HK-2 (cell line): ENCODE data around the gene NECAB3.

Experiments
- DNase-seq: peaks from one replicate; pipeline ENCODE4 v3.0.0-alpha.2; 2018; ENCODE audit not compliant: unreplicated experiment

NECAB3 gene

DNA sequence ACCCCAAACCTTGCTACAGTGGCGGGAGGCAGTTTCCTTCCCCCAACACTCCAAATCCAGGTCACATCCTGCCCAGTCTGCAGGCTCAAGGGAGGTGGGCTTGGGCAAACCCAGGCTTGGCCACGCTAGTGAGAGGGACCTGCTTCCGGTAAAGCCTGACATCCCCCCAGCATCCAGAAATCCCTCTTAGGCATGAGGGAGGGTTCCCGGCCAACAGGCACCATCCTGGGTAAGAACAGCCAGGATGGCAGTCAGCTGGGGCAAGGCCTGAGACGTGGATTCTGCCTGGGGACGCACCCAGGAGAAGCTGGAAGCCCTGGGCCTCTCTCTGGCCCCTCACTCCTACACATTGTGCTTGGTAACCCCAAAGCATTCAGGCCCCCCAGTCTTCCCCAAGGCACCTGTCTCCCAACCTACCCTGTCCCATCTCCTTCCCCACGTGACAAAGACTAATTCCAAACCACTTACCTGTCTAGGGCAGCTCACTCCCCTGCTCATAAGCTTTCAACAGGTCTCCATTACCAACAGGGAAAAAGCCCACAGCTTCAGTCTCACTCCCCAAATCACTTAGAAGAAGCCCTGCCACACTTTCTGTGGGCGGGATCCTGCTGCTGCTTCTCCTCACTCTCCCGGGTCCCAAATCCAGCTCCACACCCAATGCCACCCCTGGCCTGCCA lies 10.0 kb downstream of the NECAB3 start:
- no peak for DNase-seq

DNA sequence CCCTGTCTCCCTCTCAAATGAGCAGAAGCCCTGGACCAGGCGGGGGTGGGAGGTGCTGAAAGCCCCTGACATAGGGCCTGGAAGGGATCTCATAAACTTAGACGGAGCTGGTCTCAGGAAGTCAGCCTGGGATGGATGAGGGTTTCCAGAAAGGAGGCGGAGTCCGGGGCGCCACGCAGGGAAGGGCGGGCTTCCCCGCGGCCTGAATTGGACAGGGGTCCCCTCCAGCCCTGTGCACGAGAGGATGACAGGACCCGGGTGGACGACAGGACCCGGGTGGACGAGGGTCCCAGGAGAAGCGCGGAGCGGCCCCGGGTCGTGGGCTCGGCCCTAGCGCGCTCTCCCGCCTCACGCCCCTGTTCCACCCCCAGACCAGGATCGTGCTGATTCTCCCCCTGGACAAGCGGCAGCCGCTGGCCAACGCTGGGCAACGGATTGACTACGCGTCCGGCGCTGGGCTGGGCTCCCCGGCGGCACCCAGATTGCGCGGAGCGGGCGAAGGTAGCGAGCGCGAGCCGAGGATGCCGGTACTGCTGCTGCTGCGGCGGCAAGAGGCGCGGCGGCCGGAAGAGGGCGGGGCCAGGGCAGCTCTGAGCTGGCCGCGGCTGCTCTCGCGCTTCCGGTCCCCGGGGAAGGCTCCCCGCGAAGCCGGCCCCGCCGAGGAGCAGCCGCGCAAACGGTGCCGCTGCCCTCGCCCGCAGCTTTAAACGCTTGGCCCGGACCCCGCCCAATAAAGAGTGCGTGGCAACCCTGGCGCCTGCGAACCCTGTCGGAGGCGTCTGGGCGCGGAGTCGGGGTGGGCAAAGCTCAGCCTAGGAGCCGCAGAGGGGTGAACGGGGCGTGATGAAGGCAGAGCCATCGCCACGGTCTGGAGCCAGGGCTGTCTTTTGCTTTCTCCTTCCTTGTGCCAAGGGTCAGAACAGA lies 10.8 kb downstream of the NECAB3 start:
- peak; percentile 86 for DNase-seq

DNA sequence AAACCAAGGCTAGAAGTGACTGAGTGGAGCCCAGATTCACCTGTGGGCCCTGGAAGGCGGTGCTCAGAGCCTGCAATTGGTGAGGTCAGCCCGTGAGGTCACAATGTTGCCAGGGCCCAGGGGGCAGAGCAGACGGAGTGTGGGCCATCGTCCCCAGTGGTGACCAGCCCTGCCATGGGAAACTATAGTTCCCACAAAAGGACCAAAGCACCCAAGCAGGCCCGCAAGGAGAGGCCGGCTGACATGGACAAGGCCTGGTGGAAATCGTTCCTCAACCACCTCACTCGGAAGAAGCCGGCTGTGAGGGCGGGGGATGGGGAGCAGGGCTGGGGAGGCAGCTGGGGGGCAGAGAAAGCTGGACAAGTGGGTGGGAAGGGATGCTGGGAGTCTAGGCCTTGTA lies 12.1 kb downstream of the NECAB3 start, which contains the start of gene C20orf144:
TSS of gene C20orf144 (plus strand) at position 156 of the 400 bp plus-strand sequence. CDS start at position 175, 19 bp downstream.
- DNase-seq = no peak

DNA sequence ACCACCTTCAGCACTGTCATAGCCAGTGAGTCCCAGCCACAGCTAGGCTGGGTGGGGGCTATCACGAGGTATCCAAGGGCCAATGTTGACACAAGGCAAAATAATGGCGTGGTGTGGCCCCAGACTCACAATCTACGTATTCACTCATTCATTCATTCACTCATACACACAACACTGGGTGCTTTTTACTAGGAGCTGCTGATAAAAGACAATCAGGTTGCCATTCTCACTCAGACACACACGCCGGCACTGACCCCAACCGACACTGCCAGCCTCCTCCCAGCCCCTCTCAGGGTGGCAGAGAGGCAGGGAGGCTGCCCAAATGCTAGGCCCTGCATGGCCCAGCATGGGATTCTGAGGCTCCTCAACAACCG lies 13.6 kb downstream of the NECAB3 start:
- DNase-seq = no peak

DNA sequence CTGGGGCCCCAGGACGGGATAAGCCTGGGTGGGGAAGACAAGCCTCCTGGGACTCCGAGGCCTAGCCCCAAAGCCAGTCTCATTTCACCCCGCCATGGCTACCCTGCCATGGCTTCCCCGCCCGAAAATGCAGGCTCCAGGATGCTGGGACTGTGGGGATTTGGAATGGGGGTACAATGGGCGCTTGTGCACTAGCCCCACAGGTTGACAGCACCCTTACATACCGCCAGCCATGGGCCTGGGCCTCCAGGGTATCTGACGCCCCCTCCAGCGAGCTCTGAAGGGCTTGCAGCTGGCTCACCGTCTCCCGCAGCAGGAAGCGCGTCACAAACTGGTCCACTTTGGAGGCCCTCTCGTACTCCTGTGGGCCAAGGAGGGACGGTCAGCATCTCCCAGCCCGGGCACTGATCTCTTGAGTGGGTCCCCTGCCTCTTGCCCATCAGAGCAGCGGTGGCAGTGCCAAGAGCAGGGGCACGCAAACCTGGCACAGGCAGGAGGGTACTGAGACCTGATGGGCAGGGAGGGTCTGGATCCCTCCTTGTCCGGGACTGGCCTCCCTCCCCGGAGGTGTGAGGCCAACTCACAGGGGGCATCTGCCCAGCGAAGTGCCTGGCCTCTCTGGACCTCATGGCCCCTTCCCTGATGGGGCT lies 14.1 kb downstream of the NECAB3 start:
- DNase-seq = no peak

DNA sequence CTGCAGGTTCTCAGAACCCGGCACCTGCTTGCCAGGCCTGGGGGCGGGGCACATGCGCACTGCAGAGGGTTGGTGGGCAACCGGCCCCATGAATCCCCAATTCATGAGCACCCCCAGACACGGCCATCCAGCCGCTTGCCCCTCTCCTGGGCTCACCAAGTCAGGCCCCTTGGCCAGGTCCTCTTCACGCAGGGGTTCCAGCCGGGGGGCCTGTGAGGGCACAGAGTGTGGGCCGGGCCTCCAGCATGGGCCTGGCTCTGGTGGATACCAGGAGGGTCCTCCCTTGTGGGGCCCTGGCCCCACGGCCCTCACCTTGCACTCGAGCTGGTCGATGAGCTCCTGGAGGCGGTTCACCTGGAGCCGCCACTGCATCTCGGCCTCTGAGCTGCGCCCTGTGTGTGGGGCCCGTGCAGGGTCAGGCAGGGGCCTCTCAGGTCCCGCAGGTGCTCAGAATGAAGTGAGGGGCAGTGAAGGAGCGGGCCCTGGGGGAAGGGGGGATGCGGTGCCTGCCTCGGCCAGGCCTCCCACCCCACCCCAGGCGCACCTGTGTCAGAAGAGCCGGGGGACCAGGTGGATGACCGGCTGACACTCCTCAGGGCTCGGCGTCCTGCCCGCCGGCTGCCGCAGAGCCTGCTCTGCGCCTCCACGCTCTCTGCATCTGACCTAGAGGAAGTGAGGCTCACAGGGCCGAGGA lies 14.7 kb downstream of the NECAB3 start:
- no peak for DNase-seq

DNA sequence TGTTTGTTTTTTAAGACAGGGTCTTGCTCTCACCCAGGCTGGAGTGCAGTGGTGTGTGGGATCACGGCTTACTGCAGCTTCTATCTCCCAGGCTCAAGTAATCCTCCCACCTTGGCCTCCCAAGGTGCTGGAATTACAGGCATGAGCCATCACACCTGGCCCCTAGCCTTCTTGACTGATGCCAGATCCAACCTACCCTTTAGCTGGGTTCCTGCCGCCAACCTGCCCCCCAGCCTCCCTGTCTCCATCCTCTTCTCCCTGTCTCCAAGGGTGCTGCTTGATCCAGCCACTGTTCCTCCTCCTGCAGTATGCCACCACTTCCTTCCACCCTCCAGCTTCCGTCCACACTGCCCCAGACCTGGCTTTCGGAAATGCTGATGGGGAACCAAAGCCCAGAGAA lies 15.3 kb downstream of the NECAB3 start:
- DNase-seq = no peak

DNA sequence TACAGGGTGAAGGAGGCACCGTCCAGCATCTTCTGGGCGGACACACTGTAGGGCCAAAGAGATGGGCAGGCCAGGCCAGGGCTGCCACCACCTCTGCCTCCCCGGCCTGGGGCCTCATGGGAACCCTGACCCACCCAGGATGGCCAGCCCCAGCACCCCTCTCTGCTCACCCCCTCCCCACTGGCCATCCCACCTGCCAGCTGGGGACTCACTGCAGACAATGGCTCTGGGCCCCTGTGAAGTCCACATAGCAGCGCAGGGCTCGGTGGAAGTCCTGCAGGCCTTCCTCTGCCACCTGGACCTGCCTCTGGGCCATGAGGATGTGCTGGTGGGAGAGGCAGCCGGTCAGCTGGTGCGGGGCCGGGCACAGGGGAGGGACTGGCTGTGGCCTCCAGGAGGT lies 15.7 kb downstream of the NECAB3 start:
- no peak for DNase-seq

DNA sequence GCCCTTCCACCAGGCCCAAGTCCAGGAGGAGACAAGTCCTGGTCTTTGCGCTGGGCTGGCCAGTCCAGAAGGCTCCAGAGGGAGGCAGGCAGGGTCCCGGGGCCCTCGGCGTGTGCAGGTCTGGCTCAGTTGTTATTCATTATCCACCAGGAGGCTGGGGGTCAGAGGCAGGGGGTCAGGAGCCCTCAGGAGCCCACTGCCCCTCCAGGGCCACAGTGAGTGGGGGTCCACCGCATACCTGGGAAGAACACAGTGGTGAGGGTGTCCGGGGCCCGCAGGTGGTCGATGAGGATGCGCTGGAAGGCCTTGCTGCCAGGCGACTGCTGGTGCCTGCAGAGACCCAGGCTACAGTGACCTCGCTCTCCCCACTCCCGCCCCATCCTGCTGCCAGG lies 16.5 kb downstream of the NECAB3 start:
- DNase-seq = no peak

DNA sequence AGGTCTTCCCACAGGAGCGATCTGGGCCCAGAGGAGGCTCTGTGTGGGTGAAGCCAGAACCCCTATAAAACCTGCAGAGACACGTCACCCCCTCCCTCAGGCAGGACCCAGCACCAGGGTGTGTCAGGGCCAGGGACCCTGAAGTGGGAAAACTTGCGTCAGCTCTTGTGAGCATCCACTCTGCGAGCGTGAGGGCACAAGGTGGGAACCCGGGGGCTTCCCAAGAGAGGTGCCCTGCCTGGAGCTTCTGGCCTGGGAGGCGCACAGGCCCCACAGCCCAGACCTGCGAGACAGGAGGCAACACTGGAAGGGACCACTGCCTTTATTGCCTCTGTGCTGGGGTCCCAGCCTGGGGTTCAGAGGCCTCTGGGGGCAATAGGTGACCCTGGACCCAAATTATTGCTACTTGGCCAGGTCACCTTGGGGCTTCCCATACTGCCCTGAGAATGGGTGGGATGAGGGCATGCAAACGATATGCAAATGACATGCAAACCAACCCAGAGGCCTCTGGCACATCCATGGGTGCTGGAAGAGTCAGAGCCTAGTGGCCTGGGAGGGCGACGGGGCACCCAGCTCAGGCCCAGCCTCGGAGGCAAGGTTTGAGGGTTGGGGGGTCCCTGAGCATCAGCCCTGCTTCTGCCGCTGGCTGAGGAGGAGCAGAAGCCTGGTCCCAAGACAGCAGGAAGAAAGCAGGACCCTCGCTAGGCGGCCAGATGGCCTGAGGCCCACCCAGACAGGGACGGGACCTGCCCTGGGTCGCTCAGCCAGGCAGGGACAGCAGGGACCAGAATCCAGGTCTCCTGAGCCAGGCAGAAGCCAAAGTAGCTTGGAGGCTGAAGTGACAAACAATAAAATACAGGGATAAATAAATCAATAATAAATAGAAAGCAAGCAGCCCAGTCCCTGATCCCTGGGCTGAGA lies 17.2 kb downstream of the NECAB3 start:
- DNase-seq = no peak

DNA sequence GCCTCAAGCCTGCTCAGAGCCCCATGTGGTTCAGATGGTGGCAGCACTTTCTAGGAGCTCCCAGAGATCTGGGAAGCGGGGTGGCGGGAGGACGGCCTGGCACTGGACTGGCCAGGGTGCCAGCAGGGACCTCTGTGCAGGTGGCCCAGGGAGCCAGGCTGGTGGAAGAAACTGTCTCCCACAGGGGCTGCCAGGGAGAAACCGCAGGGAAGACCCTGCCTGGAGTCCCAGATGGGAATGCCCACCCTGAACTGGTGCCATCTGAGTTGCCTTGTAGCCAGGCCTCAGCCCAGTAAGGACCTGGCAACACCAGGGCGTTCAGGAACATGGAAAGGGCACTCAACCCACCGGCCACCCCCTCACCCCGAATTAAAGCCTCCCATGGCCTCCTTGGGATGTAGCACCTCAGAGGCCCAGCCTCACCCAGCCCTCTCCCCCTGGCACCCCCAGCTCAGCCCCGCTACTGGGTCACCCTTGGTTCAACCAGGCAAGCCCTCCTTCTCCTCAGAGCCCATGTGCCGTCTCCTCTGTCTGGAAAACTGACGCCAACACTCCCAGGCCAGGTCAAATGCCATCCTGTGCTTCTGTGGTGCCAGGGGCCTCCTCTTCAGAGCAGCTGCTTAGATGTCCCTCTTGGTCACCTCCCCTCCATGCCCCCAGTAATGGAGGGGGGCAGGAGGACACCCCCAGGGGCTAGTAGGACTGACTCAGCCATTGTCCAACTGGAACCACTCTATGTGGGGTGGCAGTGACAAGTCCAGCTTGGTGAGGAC lies 18.0 kb downstream of the NECAB3 start:
- no peak for DNase-seq

DNA sequence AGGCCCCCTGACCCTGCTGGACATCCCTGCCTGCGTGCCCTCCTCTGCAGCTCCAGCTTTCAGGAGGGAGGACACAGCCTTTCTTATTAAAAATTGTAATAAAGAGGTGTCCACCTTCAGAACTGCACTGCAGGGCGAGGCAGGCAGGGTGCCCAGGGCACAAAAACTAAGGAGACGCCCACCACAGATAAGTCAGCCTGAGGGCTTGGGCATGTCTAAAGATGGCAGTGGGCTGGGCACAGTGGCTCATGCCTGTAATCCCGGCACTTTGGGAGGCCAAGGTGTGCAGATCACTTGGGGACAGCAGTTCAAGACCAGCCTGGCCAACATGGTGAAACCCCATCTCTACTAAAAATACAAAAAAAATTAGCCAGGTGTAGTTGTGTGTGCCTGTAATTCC lies 19.1 kb downstream of the NECAB3 start:
- DNase-seq = no peak

DNA sequence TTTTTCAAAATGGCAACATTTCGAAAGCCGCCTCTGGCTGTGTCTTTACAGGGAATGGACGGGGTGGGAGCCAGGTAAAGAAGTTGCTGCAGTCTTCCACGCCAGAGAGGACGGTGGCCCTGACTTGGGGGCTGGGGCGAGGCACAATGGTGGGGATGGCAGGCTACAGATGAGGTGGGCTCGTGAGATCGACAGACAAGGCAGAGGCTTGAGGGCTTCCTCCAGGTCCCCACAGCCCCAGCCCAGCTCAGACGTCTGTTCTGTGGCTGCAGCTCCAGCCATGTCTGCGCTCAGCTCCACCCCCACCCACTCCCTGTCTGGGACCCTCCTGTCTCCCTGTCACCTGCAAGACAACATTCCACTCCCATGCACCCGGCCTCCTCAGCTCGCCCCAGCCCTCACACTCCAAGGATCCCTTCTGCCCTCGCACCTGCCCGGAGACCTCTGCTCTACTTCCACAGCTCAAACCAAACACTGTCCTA lies 19.5 kb downstream of the NECAB3 start:
- no peak for DNase-seq

DNA sequence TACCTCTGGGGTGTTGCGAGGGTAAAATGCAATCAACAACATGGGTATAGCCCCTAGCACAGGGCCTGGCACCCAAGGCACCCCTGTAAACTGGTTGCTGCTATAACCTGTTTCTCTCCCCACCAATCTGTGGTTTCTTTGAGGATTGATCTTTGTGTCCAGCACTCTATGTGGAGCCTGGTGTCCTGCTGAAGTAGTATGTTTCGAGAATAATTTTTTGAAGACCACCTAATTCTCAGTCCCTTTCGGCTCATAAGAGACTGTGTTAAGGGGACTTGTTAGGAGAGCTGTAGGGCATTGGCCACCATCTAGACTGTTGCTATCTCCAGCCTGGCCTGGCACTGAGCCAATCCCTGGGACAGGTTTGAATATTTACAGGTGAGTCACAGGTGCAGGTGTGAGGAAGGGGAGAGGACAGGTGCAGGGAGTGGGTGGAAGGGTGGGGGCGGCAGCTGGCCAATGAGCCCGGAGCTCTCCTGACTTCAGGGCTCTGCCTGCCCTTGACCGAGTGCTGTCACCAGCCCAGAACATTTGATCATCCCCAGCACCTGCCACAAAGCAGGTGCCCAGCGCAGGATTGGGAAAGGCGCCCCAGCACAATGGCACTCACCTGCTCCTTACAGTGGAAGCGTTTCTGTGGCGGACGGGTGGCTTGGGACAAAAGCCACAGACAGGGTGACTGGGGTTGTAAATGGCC lies 20.2 kb downstream of the NECAB3 start:
- no peak for DNase-seq

DNA sequence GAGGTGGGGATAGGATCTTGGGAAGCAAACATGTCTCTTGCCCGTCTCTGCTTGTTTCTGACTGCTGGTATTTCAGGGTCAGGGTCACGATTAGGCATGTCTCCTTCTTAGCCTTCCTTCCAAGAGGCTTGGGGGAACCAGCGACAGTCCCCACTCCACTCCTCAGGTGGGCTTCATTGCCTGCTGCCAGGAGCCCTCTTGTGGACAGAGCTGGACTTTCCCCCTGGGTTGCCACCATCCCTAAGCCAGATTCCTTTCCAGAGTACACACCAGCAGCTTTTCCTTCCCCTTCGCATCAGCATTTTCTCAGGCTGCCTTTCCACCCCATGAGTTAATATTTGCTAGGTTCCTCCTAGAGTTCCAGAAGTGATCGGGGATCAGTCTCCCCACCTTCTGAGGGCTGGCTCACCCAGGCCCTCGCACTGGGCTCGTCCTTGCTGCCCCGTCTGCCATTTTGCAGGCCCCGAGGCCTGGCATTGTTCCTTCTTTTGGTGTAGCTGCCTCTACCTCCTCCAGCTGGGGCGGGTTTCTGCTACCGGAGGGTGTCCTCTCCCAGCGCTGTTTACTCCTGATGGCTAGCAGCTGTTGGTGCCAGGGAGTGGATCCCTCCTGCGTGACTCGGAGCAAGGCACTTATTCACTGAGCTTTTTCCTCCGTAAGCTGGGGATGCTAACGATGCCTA lies 20.9 kb downstream of the NECAB3 start:
- peak; percentile 81 for DNase-seq

DNA sequence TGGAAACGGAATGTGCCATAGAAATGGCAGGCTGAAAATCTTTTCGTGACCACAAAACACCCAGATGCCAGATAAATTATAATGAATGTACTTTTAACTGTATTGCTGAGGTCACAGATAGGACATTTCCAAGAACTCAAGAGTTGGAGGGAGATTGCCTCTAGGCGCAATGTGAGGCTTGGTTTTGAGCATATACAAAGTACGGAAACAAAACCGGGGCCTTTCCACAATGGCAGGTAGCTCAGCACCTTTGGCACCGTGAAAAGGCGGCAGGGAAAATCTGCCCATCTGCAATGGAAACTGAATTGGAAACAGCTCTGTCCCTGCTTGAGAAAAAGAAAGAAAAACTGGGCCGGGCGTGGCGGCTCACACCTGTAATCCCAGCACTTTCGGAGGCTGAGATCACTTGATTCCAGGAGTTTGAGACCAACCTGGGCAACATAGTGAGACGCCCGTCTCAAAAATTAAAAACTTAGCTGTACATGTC lies 22.6 kb downstream of the NECAB3 start:
- DNase-seq = no peak

DNA sequence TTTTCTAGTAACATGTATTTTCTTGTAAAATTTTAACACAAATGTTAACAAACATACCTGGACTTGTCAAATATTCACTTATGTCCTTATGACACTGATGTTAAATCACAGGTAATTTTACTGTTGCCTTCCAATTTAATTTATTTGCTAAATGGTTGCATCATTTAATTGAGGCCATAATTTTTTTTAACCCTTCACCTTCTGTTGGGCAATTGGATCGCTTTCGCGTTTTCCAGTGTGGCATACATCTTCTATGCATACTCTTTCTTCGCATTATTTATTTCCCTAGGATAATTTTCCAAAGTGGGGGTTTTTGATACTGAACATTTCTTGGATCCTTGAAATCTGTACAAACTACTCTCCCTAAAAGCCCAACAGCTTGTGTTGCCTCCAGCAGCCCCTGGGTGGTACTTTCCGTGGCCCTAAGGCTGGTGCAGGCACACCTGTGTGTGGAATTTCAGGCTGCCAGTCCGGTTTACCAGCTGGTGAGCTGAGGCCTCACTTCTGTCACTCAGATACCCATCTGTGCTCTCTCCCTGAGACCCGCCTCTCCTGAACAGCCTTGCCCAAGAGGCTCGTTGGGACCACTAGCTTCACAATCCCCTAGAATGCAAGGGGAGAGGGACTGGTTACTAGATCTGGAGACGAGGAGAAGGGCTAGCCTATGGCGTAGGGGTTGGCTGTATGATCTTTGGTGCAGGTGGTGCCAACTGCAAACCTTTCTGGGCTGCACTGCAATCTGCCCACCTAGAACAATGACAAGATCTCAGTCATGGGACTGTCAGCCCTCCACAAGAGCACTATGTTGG lies 23.3 kb downstream of the NECAB3 start:
- DNase-seq = no peak
